ENCODE results near the gene HIPK2. TPM values are rescaled to one million over a fixed set of nuclear protein-coding genes. Genes with fewer than 3 reads are reported as not detected.

The HIPK2 gene
- total RNA-seq, 2 donors from 2014 or later: 95.1 to 125 TPM

GRCh38 chr7:139783647-139784385, 6.0 kb upstream of the HIPK2 start:
- H3K36me3 ChIP-seq (ENCODE audit: control insufficient read depth, insufficient read depth, low read length): peaks cover 16% of the 10 kb centered on the region
- DNase-seq: peak; percentile 74
- no peak overlapping the region for H3K27ac Mint-ChIP-seq
- H3K4me1 ChIP-seq (ENCODE audit: control insufficient read depth, insufficient read depth, low read length): peaks cover 9% of the 10 kb centered on the region
- H3K4me3 Mint-ChIP-seq: no peak overlapping the region
- H3K9me3 Mint-ChIP-seq: no peaks in the 10 kb centered on the region
- no peak overlapping the region for H3K9ac ChIP-seq (ENCODE audit: extremely low read depth, low read length, poor library complexity, severe bottlenecking)
- H3K27me3 ChIP-seq (ENCODE audit: control insufficient read depth, insufficient read depth, low read length, poor library complexity, severe bottlenecking): peaks cover 14% of the 10 kb centered on the region
- H3K4me1 Mint-ChIP-seq: no peaks in the 10 kb centered on the region
- H3K9me3 ChIP-seq (ENCODE audit: control insufficient read depth, low read length): no peaks in the 10 kb centered on the region
- WGBS, 2 experiments (ENCODE audit: insufficient coverage in 1 of 2, insufficient read length in 1 of 2): 14 to 22% methylated on average over 3 of the region's 3 CpGs
- peak overlapping the region; percentile 6 for H3K4me3 ChIP-seq (ENCODE audit: low read length)
- peaks cover 21% of the 10 kb centered on the region for H3K27me3 Mint-ChIP-seq (ENCODE audit: insufficient read depth)
- no peak overlapping the region for H3K27ac ChIP-seq (ENCODE audit: low read depth, low read length)
- H3K36me3 Mint-ChIP-seq (ENCODE audit: low read depth): peaks cover 6% of the 10 kb centered on the region
- TF ChIP-seq CTCF (conservative IDR thresholded peaks at IDR 0.05): peak; percentile 30

GRCh38 chr7:139782932-139783331, 5.1 kb upstream of the HIPK2 start:
- no peak for TF ChIP-seq CTCF (conservative IDR thresholded peaks at IDR 0.05)
- H3K36me3 ChIP-seq (ENCODE audit: control insufficient read depth, insufficient read depth, low read length): peaks cover 15% of the 10 kb centered on the region
- H3K27ac ChIP-seq (ENCODE audit: low read depth, low read length): no peak overlapping the region
- 79 to 91% methylated on average over 2 to 3 of the region's 3 CpGs for WGBS, 2 experiments (ENCODE audit: insufficient coverage in 1 of 2, insufficient read length in 1 of 2)
- Mint-ChIP-seq H3K9me3 (no peaks in the 10 kb centered on the region), H3K4me3 (no peak overlapping the region), H3K27me3 (ENCODE audit: insufficient read depth) (peaks cover 24% of the 10 kb centered on the region), H3K36me3 (ENCODE audit: low read depth) (no peaks in the 10 kb centered on the region), H3K27ac (no peak overlapping the region), H3K4me1 (peaks cover 2% of the 10 kb centered on the region)
- no peaks in the 10 kb centered on the region for H3K9me3 ChIP-seq (ENCODE audit: control insufficient read depth, low read length)
- DNase-seq: no peak
- peaks cover 9% of the 10 kb centered on the region for H3K4me1 ChIP-seq (ENCODE audit: control insufficient read depth, insufficient read depth, low read length)
- H3K9ac ChIP-seq (ENCODE audit: extremely low read depth, low read length, poor library complexity, severe bottlenecking): no peak overlapping the region
- peak overlapping the region; percentile 6 for H3K4me3 ChIP-seq (ENCODE audit: low read length)
- H3K27me3 ChIP-seq (ENCODE audit: control insufficient read depth, insufficient read depth, low read length, poor library complexity, severe bottlenecking): peaks cover 15% of the 10 kb centered on the region

GRCh38 chr7:139777133-139777891, 486 bp downstream of the HIPK2 start:
- TF ChIP-seq CTCF (conservative IDR thresholded peaks at IDR 0.05): no peak
- Histone ChIP-seq H3K4me3 (ENCODE audit: low read length) (peak overlapping the region; percentile 97), H3K4me1 (ENCODE audit: control insufficient read depth, insufficient read depth, low read length) (peaks cover 5% of the 10 kb centered on the region), H3K36me3 (ENCODE audit: control insufficient read depth, insufficient read depth, low read length) (peaks cover 18% of the 10 kb centered on the region), H3K9me3 (ENCODE audit: control insufficient read depth, low read length) (no peaks in the 10 kb centered on the region), H3K27ac (ENCODE audit: low read depth, low read length) (peak overlapping the region; percentile 56), H3K27me3 (ENCODE audit: control insufficient read depth, insufficient read depth, low read length, poor library complexity, severe bottlenecking) (peaks cover 15% of the 10 kb centered on the region), H3K9ac (ENCODE audit: extremely low read depth, low read length, poor library complexity, severe bottlenecking) (peak overlapping the region; percentile 81)
- Mint-ChIP-seq H3K9me3 (no peaks in the 10 kb centered on the region), H3K36me3 (ENCODE audit: low read depth) (peaks cover 5% of the 10 kb centered on the region), H3K27ac (peak overlapping the region; percentile 93), H3K4me3 (peak overlapping the region; percentile 96), H3K27me3 (ENCODE audit: insufficient read depth) (peaks cover 27% of the 10 kb centered on the region), H3K4me1 (peaks cover 27% of the 10 kb centered on the region)
- DNase-seq: peak; percentile 63
- 0% methylated on average over 14 to 101 of the region's 102 CpGs for WGBS, 2 experiments (ENCODE audit: insufficient coverage in 1 of 2, insufficient read length in 1 of 2)
